Hepatocyte (in vitro differentiated cells): ENCODE measurements around the gene LCMT2.

ENCODE experiments used
- EZH2 ChIP-seq: fragments of 200-600 bp; sonication (generic); IDR thresholded peaks from 2 replicates; pipeline ENCODE4 v1.6.1; 2016; ENCODE audit warnings: antibody characterized with exemption, mild to moderate bottlenecking, borderline replicate concordance
- EZH2phosphoT487 ChIP-seq: fragments of 200-600 bp; sonication (generic); IDR thresholded peaks from one replicate; pipeline ENCODE4 v1.6.1; 2018; ENCODE audit warnings: antibody characterized with exemption, mild to moderate bottlenecking, low read depth, moderate library complexity; ENCODE audit not compliant: unreplicated experiment, severe bottlenecking
- TF ChIP-seq, protein P1 (sequence below): fragments of 200-600 bp; sonication (generic); IDR thresholded peaks from 2 replicates; pipeline ENCODE4 v1.5.1; 2016; ENCODE audit warnings: antibody characterized with exemption, mild to moderate bottlenecking; ENCODE audit not compliant: poor library complexity

- TF ChIP-seq, protein P1, sequence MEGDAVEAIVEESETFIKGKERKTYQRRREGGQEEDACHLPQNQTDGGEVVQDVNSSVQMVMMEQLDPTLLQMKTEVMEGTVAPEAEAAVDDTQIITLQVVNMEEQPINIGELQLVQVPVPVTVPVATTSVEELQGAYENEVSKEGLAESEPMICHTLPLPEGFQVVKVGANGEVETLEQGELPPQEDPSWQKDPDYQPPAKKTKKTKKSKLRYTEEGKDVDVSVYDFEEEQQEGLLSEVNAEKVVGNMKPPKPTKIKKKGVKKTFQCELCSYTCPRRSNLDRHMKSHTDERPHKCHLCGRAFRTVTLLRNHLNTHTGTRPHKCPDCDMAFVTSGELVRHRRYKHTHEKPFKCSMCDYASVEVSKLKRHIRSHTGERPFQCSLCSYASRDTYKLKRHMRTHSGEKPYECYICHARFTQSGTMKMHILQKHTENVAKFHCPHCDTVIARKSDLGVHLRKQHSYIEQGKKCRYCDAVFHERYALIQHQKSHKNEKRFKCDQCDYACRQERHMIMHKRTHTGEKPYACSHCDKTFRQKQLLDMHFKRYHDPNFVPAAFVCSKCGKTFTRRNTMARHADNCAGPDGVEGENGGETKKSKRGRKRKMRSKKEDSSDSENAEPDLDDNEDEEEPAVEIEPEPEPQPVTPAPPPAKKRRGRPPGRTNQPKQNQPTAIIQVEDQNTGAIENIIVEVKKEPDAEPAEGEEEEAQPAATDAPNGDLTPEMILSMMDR, result no peak
- TF ChIP-seq EZH2 (no peak), EZH2phosphoT487 (no peak)
Measured at GRCh38 chr15:43287254-43287653, 43.1 kb downstream of the LCMT2 start.
